T-helper 1 cell (primary cell): ENCODE results near the gene GJB2.

Source experiments
- DNase-seq, 5 donors: peaks; one replicate each; pipeline ENCODE4 v3.0.0-alpha.2; 2012 to 2020

Gene GJB2

DNA sequence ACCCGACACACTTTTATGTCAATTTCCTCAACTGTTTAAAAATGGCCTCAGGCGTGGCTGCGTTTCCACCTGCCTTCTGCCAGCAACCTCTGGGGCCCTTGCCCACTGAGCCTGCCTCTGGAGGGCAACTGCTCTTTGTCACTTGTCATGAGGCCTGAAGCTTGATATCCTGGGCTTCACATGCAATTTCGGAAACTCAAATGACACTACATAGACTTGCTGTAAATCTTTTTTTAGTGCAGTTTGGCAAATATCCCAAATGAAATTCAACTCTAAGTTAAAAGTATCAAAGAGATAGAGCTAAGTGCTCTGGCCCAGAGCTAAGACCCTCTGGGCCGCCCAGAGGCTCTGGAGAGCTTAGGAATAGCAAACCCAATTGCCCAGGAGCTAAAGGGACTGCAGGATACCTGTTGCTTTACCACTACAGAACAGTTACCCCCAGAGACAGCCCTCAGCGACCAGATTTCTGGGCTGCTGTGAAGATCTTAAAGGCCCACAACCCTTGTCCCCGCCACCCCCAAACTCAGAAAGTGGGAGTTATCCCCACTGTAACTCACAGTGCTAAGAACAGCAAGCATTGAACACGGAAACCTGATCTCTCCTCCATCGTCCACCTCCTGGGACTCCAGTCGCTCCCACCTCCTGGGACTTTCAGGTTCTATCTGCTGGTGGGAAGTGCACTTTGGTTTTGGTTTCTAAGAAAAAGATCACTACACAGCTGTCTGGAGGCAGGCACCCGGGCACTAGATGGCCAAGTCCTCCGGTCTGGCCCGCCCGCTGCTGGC lies 51.3 kb downstream of the GJB2 start:
- DNase-seq = no peak

DNA sequence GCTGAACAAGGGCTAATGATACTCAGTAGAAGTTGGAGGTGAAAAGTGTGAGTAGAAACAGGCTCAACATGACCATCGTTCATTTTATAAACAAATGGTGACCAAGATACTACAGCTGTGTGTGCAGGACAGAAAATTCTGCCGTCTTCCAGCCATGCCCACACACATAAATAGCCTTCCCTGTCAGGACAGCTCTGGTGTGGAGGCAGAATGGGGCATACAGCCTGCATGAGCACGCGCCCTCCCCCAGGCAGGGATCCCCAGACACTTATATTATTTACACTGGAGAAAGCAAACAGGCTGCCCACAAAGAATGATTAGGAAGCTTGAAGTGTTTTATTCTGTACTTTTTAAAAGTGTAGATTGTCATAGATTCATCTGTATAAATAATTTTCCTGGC lies 52.3 kb downstream of the GJB2 start:
- no peak for DNase-seq

DNA sequence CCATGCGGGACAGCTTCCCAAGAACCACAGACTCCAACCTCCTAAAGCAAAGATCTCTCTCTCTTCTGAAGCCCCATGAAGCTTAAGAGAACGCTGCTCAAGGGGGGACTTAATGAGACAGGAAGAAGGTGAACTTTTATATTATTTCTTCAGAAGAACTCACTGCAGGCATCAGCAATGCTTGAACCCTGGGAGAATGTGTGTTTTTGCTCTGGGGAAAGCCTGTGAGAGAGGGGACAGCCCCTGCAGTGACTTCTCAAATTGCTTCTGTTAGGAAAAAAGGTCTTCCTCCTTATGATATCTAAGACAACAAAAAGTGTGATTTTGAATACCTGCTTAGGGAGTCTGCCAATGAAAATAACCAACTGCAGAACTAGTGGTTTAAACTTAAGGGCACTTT lies 54.9 kb downstream of the GJB2 start:
- DNase-seq = no peak
